Measurements from ENCODE around the gene CLEC4M.
"Not testable (repeated sequence)": the region's sequence is repeated elsewhere in the genome, so short reads cannot be mapped to it uniquely, and the experiment has no call there.

The CLEC4M gene

GRCh38 chr19:7792281-7792680 is 29.2 kb downstream of the CLEC4M start:
- no peak for TF ChIP-seq CTCF (IDR thresholded peaks at IDR 0.05; ENCODE audit: control extremely low read depth, extremely low read depth, low read depth, missing control alignments)
- ChIA-PET CTCF (interaction anchor here (1.2 to 3.3 kb wide), 3 partner anchors 8 to 224 kb away, joined by 4 to 23 read pairs (median 4); no protein-coding TSS in a partner anchor), POLR2A (no interaction called here)
- no peak for DNase-seq (ENCODE audit: extremely low spot score)

DNA sequence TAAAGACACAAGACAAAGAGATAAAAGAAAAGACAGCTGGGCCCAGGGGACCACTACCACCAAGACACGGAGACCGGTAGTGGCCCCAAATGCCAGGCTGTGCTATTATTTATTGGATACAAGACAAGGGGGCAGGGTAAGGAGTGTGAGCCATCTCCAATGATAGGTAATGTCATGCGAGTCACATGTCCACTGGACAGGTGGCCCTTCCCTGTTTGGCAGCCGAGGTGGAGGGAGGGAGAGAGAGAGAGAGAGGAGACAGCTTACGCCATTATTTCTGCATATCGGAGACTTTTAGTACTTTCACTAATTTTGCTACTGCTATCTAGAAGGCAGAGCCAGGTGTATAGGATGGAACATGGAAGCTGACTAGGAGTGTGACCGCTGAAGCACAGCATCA is 29.7 kb downstream of the CLEC4M start:
- DNase-seq (ENCODE audit: extremely low spot score); POLR2A ChIA-PET: not testable (repeated sequence)
- CTCF ChIA-PET, result interaction anchor here (0.7 to 3.3 kb wide), 4 partner anchors 8 to 224 kb away, joined by 3 to 23 read pairs (median 4); no protein-coding TSS in a partner anchor

DNA sequence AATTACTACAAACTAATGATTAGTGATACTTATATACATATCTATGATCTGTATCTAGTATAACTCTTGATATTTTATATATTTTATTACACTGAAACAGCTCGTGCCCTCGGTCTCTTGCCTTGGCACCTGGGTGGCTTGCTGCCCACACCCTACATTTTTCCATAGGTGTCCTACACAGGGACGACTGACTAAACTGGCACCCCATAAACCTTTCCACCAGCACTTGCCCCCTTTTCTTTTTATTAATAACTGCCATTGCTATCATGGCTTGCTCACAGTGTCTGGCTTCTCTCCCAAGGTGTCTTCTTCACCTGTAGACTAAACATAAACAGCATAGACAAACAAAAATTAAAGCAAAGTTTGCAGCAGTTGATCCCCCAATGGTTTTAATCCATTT is 30.4 kb downstream of the CLEC4M start:
- no peak for DNase-seq (ENCODE audit: extremely low spot score)
- ChIA-PET CTCF (interaction anchor here (0.7 kb wide), 1 partner anchor 11 kb away, joined by 3 read pairs; no protein-coding TSS in a partner anchor), POLR2A (no interaction called here)
- TF ChIP-seq CTCF (IDR thresholded peaks at IDR 0.05; ENCODE audit: control extremely low read depth, extremely low read depth, low read depth, missing control alignments), result no peak

- no peak for TF ChIP-seq CTCF (IDR thresholded peaks at IDR 0.05; ENCODE audit: control extremely low read depth, extremely low read depth, low read depth, missing control alignments)
- ChIA-PET CTCF (interaction anchor here (1.5 to 1.7 kb wide), 2 partner anchors 115 to 227 kb away, joined by 4 to 5 read pairs; partner anchors contain the start of gene TRAPPC5), POLR2A (no interaction called here)
- DNase-seq (ENCODE audit: extremely low spot score), result no peak
These were observed 32.6 kb downstream of the CLEC4M start for GRCh38 chr19:7795555-7796161.

DNA sequence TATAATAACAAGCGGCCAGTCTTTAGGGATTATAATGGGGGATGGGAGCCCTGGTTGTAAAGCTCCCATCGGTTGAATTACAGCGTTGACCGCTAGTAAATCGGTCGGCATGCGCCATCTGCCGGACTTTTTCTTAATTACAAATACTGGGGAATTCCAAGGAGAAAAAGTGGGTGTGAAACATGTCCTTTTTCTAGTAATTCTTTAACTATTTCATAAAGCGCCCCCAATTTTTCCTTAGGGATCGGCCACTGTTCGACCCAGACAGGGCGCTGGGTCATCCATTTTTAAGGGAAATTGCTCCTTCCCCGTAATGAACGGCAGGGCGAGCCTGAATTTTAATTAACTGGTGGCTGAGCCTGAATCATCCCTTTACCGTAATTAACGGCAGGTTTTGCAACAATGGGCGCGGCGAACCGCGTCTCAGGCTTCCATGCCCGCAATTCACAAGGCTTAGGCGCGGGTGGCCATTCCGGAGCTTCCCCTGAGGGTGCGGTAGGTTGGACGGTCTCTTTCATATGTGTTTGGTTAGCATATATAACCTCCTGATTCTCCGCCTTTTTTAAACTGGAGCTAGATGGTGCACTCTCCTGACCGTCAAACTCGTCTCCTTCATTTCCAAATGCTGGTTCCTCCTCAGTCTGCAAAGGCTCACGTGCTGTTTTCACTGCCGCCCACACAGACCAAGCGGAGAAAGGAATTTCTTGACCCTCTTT is 36.8 kb downstream of the CLEC4M start:
- CTCF ChIA-PET, result interaction anchor here (0.7 to 3.8 kb wide), 60 partner anchors 8 to 697 kb away, joined by 3 to 49 read pairs (median 5); partner anchors contain the start of genes ARHGEF18, CD209, EVI5L and FCER2
- POLR2A ChIA-PET, result interaction anchor here (1.5 kb wide), 1 partner anchor 101 kb away, joined by 3 read pairs; no protein-coding TSS in a partner anchor

DNA sequence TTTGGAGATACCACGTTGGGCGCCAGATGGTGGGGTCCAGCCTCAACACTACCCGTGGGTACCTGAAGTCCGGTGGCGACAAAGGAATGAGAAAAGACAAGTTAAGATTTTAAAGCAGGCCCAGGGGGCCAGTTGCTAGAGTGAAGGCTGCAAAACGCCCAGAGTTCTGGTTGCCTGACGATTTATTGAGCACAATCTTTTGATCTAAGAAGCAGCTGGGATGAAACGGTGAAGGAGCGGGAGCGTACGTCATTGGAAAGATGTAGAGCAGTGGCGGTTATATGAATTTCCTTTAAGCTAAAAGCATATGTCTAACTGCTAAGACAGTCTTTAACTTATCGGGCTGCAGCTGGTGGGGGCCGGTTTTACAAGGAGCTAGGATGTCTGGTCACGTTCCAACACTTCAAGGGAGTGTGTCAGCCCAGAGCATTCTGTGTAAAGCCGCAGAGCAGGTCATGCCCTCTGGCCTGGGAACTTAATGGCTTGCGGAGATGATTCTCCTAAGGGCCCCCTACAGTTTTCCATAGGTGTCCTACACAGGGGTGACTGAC is 38.1 kb downstream of the CLEC4M start:
- CTCF ChIA-PET, result interaction anchor here (0.8 to 3.8 kb wide), 24 partner anchors 10 to 699 kb away, joined by 3 to 49 read pairs (median 6); partner anchors contain the start of genes EVI5L, PET100, STXBP2 and TIMM44

More for the DNA sequence above, 36.8 kb downstream of the CLEC4M start:
- peak; percentile 62 for DNase-seq (ENCODE audit: extremely low spot score)
- TF ChIP-seq CTCF (IDR thresholded peaks at IDR 0.05; ENCODE audit: control extremely low read depth, extremely low read depth, low read depth, missing control alignments), result peak; percentile 37

More for the DNA sequence above, 38.1 kb downstream of the CLEC4M start:
- no peak for DNase-seq (ENCODE audit: extremely low spot score)
- POLR2A ChIA-PET, result no interaction called here
- TF ChIP-seq CTCF (IDR thresholded peaks at IDR 0.05; ENCODE audit: control extremely low read depth, extremely low read depth, low read depth, missing control alignments), result no peak

Measured in GM10248 (cell line).